ENCODE data around the gene GINS1. TPM values are rescaled to one million over a fixed set of nuclear protein-coding genes. Genes with fewer than 3 reads are reported as not detected.

GINS1 gene
- total RNA-seq, 4 donors from 2014 or later: 0.44 to 1.5 (median 0.89) TPM; not detected in 1

DNA sequence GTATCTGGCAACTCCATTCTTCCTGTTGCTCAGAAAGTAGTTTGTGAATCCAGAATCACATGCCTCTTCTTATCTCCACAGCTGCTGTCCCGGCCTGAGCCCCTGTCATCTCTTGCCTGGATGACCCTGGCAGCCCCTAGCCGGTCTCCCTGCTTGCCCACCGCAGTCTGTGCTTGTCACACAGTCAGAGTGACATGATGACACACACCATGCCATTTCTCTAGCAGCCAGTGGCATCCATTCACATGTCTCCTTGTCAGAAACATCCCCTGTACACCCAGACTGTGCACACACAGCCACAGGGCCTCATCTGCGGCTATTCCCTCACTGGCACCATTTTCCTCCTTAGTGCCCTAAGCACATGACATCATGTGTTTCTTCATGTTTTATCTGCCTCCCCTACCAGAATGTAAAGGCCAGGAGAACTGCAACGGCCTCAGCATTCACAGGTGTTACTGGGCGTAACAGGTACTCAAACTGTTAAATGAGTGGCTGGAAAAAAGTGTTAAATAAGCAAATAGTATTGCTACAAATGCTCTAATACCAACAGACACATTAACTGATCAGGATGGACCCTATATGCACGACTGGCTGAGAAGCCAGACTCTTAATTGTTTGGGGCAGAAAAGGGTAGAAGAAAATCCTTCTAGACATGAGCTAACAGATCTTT, 26.4 kb upstream of the GINS1 start:
- Histone ChIP-seq H3K4me3 (replicated peaks in 1 of 3) (no peak overlapping the region), H3K9me3 (no peaks in the 10 kb centered on the region), H3K27me3 (no peaks in the 10 kb centered on the region), H3K27ac (peak overlapping the region in 2 of 3 donors; percentile 41 to 77), H3K4me1 (peaks cover 57 to 81% of the 10 kb centered on the region in 2 donors), H3K36me3 (no peaks in the 10 kb centered on the region)
- no peak for DNase-seq
- WGBS, 2 donors: 91 to 93% methylated on average over 7 of the region's 7 CpGs
- TF ChIP-seq, protein P1, sequence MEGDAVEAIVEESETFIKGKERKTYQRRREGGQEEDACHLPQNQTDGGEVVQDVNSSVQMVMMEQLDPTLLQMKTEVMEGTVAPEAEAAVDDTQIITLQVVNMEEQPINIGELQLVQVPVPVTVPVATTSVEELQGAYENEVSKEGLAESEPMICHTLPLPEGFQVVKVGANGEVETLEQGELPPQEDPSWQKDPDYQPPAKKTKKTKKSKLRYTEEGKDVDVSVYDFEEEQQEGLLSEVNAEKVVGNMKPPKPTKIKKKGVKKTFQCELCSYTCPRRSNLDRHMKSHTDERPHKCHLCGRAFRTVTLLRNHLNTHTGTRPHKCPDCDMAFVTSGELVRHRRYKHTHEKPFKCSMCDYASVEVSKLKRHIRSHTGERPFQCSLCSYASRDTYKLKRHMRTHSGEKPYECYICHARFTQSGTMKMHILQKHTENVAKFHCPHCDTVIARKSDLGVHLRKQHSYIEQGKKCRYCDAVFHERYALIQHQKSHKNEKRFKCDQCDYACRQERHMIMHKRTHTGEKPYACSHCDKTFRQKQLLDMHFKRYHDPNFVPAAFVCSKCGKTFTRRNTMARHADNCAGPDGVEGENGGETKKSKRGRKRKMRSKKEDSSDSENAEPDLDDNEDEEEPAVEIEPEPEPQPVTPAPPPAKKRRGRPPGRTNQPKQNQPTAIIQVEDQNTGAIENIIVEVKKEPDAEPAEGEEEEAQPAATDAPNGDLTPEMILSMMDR (IDR thresholded peaks at IDR 0.05): no peak
- no peak for TF ChIP-seq POLR2A (IDR thresholded peaks at IDR 0.05)
- intact Hi-C loops (cut with DNase I): no loop called here

DNA sequence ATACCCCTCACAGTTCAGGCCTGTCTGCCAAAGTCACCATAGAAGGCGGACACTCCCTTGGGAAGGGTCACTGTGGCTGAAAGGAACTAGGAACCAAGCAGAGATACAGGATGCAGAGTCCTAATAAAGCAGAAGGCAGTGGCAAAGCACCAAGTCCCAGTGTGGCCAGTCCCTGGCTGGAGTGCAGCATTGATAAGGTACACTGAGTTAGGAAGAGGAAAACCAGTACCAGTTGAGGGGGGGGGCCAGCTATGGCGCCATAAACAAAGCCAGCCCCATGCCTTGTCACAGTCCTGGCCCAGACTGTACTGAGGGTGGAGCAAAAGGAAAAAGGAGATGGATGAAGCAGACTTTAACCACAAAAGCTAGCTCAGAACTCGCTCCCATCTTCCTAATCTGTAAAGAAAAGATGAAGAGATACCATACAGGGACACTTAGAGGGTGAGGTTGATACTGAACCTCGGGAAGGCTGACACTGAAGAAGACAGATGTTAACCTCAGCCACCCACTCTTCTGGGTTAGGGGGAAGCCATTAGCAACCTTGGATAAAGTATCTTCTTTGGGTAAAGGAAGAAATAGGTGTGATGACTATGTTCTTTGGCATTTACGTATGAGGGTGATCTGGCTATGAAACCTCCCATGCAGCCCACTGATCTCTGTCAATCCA, 24.6 kb upstream of the GINS1 start:
- Histone ChIP-seq H3K9me3 (no peaks in the 10 kb centered on the region), H3K27me3 (no peaks in the 10 kb centered on the region), H3K4me1 (peaks cover 48 to 68% of the 10 kb centered on the region in 2 donors), H3K36me3 (no peaks in the 10 kb centered on the region), H3K27ac (peak overlapping the region; percentile 77 to 83 (median 83)), H3K4me3 (replicated peaks in 1 of 3) (no peak overlapping the region)
- 83 to 87% methylated on average over 5 of the region's 5 CpGs for WGBS, 2 donors
- TF ChIP-seq, protein P1 (IDR thresholded peaks at IDR 0.05): no peak
- no peak for TF ChIP-seq POLR2A (IDR thresholded peaks at IDR 0.05)
- DNase-seq: peak; percentile 82 to 88
- intact Hi-C loops (cut with DNase I): no loop called here

DNA sequence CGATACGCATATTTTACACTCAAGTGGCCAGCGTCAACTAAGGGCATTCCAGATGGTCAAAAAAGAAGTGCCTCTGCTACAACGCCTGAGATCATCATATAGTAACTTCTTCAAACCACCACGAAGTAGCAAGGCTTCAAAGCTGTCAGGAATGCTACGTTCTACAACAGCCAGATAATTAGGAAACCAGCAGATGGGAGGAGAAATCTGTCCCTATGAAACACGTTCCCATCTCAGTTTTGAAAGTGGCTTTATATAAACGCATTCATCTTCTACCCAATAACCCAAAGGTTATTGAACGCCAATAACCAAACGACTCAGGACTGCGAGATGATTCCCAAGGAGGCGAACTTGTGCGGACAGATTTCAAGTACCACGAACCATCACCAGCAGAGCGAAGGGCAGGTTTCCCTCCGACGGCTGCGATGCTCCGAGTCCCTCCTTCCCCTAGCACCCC, 18.0 kb upstream of the GINS1 start:
- peak overlapping the region; percentile 86 to 92 (median 90) for H3K27ac ChIP-seq
- no peak for DNase-seq
- no peaks in the 10 kb centered on the region for H3K27me3 ChIP-seq
- TF ChIP-seq, protein P1 (IDR thresholded peaks at IDR 0.05): no peak
- TF ChIP-seq POLR2A (IDR thresholded peaks at IDR 0.05): no peak
- peak overlapping the region; percentile 49 to 85 (median 80) for H3K4me3 ChIP-seq (replicated peaks in 1 of 3)
- peaks cover 23 to 26% of the 10 kb centered on the region in 2 donors for H3K4me1 ChIP-seq
- 17 to 19% methylated on average over 11 to 19 of the region's 19 CpGs for WGBS, 2 donors
- intact Hi-C loops (cut with DNase I): no loop called here
- H3K36me3 ChIP-seq: no peaks in the 10 kb centered on the region
- H3K9me3 ChIP-seq: no peaks in the 10 kb centered on the region

DNA sequence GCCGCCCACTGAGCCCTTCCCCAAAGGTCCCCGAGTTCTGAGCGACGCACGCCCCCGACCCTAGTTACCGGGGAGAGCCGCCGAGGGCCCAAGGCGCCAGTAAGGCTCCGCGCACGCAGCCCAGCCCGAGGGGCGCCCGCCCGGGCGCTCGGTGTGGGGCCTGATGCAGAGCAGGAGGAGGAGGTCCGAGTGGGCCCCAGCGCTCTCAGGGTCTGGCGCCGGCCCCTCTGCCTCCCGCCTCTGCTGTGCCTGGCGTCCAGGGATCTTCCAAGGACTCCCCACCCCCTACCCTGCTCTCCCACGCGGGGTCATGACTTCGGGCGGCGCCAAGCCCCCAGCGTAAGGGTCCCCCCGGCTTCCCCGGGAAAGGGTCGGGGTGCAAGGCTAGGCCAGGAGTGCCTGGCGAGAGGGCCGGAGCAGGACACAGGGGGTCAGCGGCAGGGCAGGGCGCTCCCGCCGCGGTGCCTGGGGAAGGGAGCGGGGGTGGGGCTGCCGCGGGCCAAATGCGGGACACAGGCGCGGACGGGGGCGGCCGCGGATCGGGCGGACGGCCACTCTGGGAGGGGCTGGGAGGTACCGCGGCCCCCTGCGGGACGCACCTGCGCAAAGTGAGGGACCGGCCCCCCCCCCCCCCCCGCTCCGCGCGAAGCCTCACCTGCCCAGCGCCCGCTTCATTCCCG, 17.5 kb upstream of the GINS1 start:
- H3K27ac ChIP-seq: peak overlapping the region; percentile 86 to 92 (median 90)
- no peaks in the 10 kb centered on the region for H3K9me3 ChIP-seq
- H3K4me1 ChIP-seq: peaks cover 25 to 27% of the 10 kb centered on the region in 2 donors
- no peak for TF ChIP-seq POLR2A (IDR thresholded peaks at IDR 0.05)
- TF ChIP-seq, protein P1 (IDR thresholded peaks at IDR 0.05): no peak
- no peaks in the 10 kb centered on the region for H3K27me3 ChIP-seq
- H3K36me3 ChIP-seq: no peaks in the 10 kb centered on the region
- peak overlapping the region; percentile 49 to 85 (median 80) for H3K4me3 ChIP-seq (replicated peaks in 1 of 3)
- intact Hi-C loops (cut with DNase I): loop anchor here (10.0 kb wide), 1 partner anchor 195 kb away; the partner anchor contains the start of gene ENTPD6
- DNase-seq: peak; percentile 57 to 64
- 0% methylated on average over 4 to 6 of the region's 67 CpGs for WGBS, 2 donors
